Sciatic nerve (tissue), 2 donors: ENCODE measurements around the gene FAM200B. TPM values are rescaled to one million over a fixed set of nuclear protein-coding genes. Genes with fewer than 3 reads are reported as not detected.
A peak's percentile ranks its signal among the peaks of the same experiment; 100 is the strongest.

Experiments used
- ATAC-seq: fragments of 200-7000 bp; cut with Tn5 transposase; one replicate; pipeline ENCODE4 v1.9.1; 2020; ENCODE audit warnings: mild to moderate bottlenecking, moderate library complexity
- DNase-seq: peaks from one replicate; pipeline ENCODE4 v3.0.0-alpha.2; 2020; ENCODE audit warnings: low spot score
- intact Hi-C: fragments of 100-400 bp; cut with DNase I; formaldehyde crosslinking; loops from one replicate; pipeline ENCODE4 v1.14.2; 2022
- total RNA-seq: library from RNA; stranded (reverse); fragmentation: NEBNext Ultra II Directional; extraction: Animal tissue kit (Norgen Biotek cat#: 25700); gene quantifications from one replicate; pipeline ENCODE4 v1.2.1, GENCODE V29; 2021
- donor health status: DM: no; HTN: no; CAD: no.
- donor health status: DM: no; HTN: no; CAD: no.

The FAM200B gene
- total RNA-seq, 1 donor from 2014 or later = 42.8 TPM

- DNase-seq = no peak
- intact Hi-C loops = no loop called here
- ATAC-seq = peak; percentile 48
These were observed 9.9 kb downstream of the FAM200B start for GRCh38 chr4:15691346-15692135.

- ATAC-seq = no peak
- intact Hi-C loops = no loop called here
- no peak for DNase-seq
These were observed 11.0 kb downstream of the FAM200B start for GRCh38 chr4:15692602-15693001.

GRCh38 chr4:15694431-15694830 lies 12.8 kb downstream of the FAM200B start:
- intact Hi-C loops = no loop called here
- no peak for DNase-seq
- no peak for ATAC-seq

GRCh38 chr4:15695240-15695699 lies 13.6 kb downstream of the FAM200B start:
- ATAC-seq (no peak), DNase-seq (no peak)
- intact Hi-C loops = no loop called here

- intact Hi-C loops = no loop called here
- ATAC-seq (no peak), DNase-seq (no peak)
These were observed 14.1 kb downstream of the FAM200B start for GRCh38 chr4:15695729-15696128.

- ATAC-seq = no peak
- no peak for DNase-seq
- intact Hi-C loops = no loop called here
These were observed 15.2 kb downstream of the FAM200B start for GRCh38 chr4:15696866-15697265.

GRCh38 chr4:15702941-15703403 lies 21.3 kb downstream of the FAM200B start, which contains the start of gene BST1:
TSS of gene BST1 (plus strand) at chr4:15703065. CDS start at chr4:15703145, 80 bp downstream.
- peak; percentile 79 for DNase-seq
- ATAC-seq = peak; percentile 74
- intact Hi-C loops = no loop called here

- DNase-seq = no peak
- intact Hi-C loops = no loop called here
- peak; percentile 25 for ATAC-seq
These were observed 21.8 kb downstream of the FAM200B start for GRCh38 chr4:15703439-15703838.

GRCh38 chr4:15704129-15704528 lies 22.5 kb downstream of the FAM200B start:
- intact Hi-C loops = no loop called here
- DNase-seq (no peak), ATAC-seq (no peak)

- no peak for DNase-seq
- peak; percentile 6 for ATAC-seq
- intact Hi-C loops = no loop called here
These were observed 25.2 kb downstream of the FAM200B start for GRCh38 chr4:15706646-15707362.

- intact Hi-C loops = no loop called here
- DNase-seq = no peak
- peak; percentile 20 for ATAC-seq
These were observed 25.7 kb downstream of the FAM200B start for GRCh38 chr4:15707363-15707715.

- intact Hi-C loops = no loop called here
- ATAC-seq (no peak), DNase-seq (no peak)
These were observed 30.1 kb downstream of the FAM200B start for GRCh38 chr4:15711762-15712161.

- DNase-seq = no peak
- intact Hi-C loops = no loop called here
These were observed 30.6 kb downstream of the FAM200B start for GRCh38 chr4:15712214-15712613.

GRCh38 chr4:15714141-15714540 lies 32.5 kb downstream of the FAM200B start:
- intact Hi-C loops = no loop called here
- DNase-seq (no peak), ATAC-seq (no peak)

More at GRCh38 chr4:15712214-15712613, 30.6 kb downstream of the FAM200B start:
- no peak for ATAC-seq

- ATAC-seq = no peak
- intact Hi-C loops = no loop called here
These were observed 33.2 kb downstream of the FAM200B start for GRCh38 chr4:15714646-15715435.

GRCh38 chr4:15716115-15716514 lies 34.5 kb downstream of the FAM200B start:
- intact Hi-C loops = no loop called here
- ATAC-seq (no peak), DNase-seq (no peak)

More at GRCh38 chr4:15714646-15715435, 33.2 kb downstream of the FAM200B start:
- no peak for DNase-seq

- ATAC-seq = no peak
- intact Hi-C loops = no loop called here
- no peak for DNase-seq
These were observed 35.5 kb downstream of the FAM200B start for GRCh38 chr4:15717086-15717485.

- DNase-seq = no peak
- intact Hi-C loops = no loop called here
- no peak for ATAC-seq
These were observed 36.2 kb downstream of the FAM200B start for GRCh38 chr4:15717657-15718416.

- ATAC-seq = no peak
- intact Hi-C loops = no loop called here
- no peak for DNase-seq
These were observed 36.8 kb downstream of the FAM200B start for GRCh38 chr4:15718465-15718864.
